PC-9 (cell line): Measurements from ENCODE around the gene SMCO2.

Source experiments
- EZH2 ChIP-seq: fragments of 200-600 bp; sonication (generic); IDR thresholded peaks from 2 replicates; pipeline ENCODE4 v1.8.0; 2017; ENCODE audit warnings: antibody characterized with exemption, low read depth
- TF ChIP-seq, protein P1 (sequence below): fragments of 200-600 bp; sonication (generic); conservative IDR thresholded peaks from 2 replicates; pipeline ENCODE4 v1.6.1; 2017; ENCODE audit warnings: mixed run types, antibody characterized with exemption, mild to moderate bottlenecking, moderate library complexity

DNA sequence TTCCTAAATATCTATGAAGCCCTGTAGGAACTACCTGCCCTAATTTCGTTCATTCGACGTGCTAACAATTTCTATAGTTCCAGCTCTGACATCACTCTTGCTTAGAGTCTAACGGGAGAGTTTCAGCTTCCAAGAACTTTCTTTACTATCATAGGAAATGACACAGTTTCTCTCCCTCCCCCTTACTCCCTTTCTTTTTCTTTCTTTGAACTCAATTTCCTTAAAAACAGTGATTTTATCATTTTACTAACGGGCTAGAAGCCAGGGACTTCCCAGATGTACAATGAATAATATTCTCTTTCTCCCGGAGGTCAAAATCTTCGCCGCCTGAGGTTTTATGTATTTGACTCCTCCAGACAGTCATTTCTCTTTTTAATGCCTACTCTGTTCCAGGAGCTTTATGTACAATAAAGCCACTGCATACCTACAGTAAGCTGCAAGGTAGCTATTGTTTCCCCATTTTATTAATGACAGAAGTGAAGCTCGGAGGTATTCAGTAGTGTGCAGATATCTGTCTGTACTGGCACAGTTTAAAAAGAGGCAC is 15.7 kb downstream of the SMCO2 start:
- TF ChIP-seq, protein P1, sequence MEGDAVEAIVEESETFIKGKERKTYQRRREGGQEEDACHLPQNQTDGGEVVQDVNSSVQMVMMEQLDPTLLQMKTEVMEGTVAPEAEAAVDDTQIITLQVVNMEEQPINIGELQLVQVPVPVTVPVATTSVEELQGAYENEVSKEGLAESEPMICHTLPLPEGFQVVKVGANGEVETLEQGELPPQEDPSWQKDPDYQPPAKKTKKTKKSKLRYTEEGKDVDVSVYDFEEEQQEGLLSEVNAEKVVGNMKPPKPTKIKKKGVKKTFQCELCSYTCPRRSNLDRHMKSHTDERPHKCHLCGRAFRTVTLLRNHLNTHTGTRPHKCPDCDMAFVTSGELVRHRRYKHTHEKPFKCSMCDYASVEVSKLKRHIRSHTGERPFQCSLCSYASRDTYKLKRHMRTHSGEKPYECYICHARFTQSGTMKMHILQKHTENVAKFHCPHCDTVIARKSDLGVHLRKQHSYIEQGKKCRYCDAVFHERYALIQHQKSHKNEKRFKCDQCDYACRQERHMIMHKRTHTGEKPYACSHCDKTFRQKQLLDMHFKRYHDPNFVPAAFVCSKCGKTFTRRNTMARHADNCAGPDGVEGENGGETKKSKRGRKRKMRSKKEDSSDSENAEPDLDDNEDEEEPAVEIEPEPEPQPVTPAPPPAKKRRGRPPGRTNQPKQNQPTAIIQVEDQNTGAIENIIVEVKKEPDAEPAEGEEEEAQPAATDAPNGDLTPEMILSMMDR: no peak
- TF ChIP-seq EZH2: no peak
